Loucy (cell line): ENCODE results near the gene MAP7.

Experiments used
- H2AFZ ChIP-seq: fragments of 200-600 bp; sonication (generic); 2 replicates; pipeline ENCODE4 v1.6.0; 2016; ENCODE audit warnings: antibody characterized with exemption, mild to moderate bottlenecking, low read length, moderate library complexity
- H3F3A ChIP-seq: fragments of 200-600 bp; 2 replicates; pipeline ENCODE4 v1.6.0; 2016; ENCODE audit warnings: antibody characterized with exemption, low read depth, mild to moderate bottlenecking
- H3K27me3 ChIP-seq: fragments of 200-600 bp; sonication (generic); 2 replicates; pipeline ENCODE4 v1.6.1; 2014; ENCODE audit warnings: low read length, mild to moderate bottlenecking; ENCODE audit not compliant: insufficient read depth, poor library complexity, severe bottlenecking
- H3K36me3 ChIP-seq: fragments of 200-600 bp; sonication (generic); 2 replicates; pipeline ENCODE4 v1.6.1; 2016; ENCODE audit warnings: low read length; ENCODE audit not compliant: insufficient read depth
- H3K4me1 ChIP-seq: fragments of 200-600 bp; sonication (generic); 2 replicates; pipeline ENCODE4 v1.5.1; 2014; ENCODE audit warnings: low read length, mild to moderate bottlenecking; ENCODE audit not compliant: insufficient read depth, poor library complexity, severe bottlenecking
- H3K4me2 ChIP-seq: fragments of 200-600 bp; sonication (generic); 2 replicates; pipeline ENCODE4 v1.6.0; 2014; ENCODE audit warnings: antibody characterized with exemption, low read length, low read depth, mild to moderate bottlenecking; ENCODE audit not compliant: poor library complexity, severe bottlenecking
- H3K4me3 ChIP-seq: fragments of 200-600 bp; sonication (generic); 2 replicates; pipeline ENCODE4 v1.5.1; 2014; ENCODE audit warnings: low read length, mild to moderate bottlenecking, mixed read lengths; ENCODE audit not compliant: poor library complexity, severe bottlenecking
- H3K79me2 ChIP-seq: fragments of 200-600 bp; sonication (generic); 2 replicates; pipeline ENCODE4 v1.6.1; 2014; ENCODE audit warnings: low read length; ENCODE audit not compliant: insufficient read depth
- H3K9ac ChIP-seq: fragments of 200-600 bp; sonication (generic); 2 replicates; pipeline ENCODE4 v1.6.0; 2014; ENCODE audit warnings: mild to moderate bottlenecking, low read depth, low read length, moderate library complexity; ENCODE audit not compliant: poor library complexity, severe bottlenecking
- H3K9me2 ChIP-seq: fragments of 200-600 bp; sonication (generic); replicated peaks from 2 replicates; pipeline ENCODE4 v1.6.1; 2016; ENCODE audit warnings: low read depth, low read length, mixed read lengths
- H3K9me3 ChIP-seq: fragments of 200-600 bp; sonication (generic); 2 replicates; pipeline ENCODE4 v1.6.1; 2014; ENCODE audit warnings: mild to moderate bottlenecking, antibody characterized with exemption, low read length, low read depth; ENCODE audit not compliant: insufficient read depth
- H4K20me1 ChIP-seq: fragments of 200-600 bp; sonication (generic); 2 replicates; pipeline ENCODE4 v1.6.0; 2014; ENCODE audit warnings: antibody characterized with exemption, low read length, mild to moderate bottlenecking; ENCODE audit not compliant: insufficient read depth, poor library complexity, severe bottlenecking
- CTCF ChIP-seq: fragments of 200-600 bp; sonication (generic); conservative IDR thresholded peaks from 2 replicates; pipeline ENCODE4 v1.5.1; 2014; ENCODE audit warnings: mild to moderate bottlenecking, antibody characterized with exemption, low read length
- EZH2phosphoT487 ChIP-seq: fragments of 200-600 bp; IDR thresholded peaks from 2 replicates; pipeline ENCODE4 v1.6.1; 2018; ENCODE audit warnings: antibody characterized with exemption, mild to moderate bottlenecking, moderate library complexity, borderline replicate concordance

MAP7 gene

GRCh38 chr6:136534268-136534667 lies 16.0 kb downstream of the MAP7 start:
- TF ChIP-seq EZH2phosphoT487 (no peak), CTCF (no peak)
- Histone ChIP-seq H3K9me3 (no peaks in the 10 kb centered on the region), H3K4me2 (no peak overlapping the region), H3K4me1 (peaks cover 4% of the 10 kb centered on the region), H2AFZ (no peak overlapping the region), H3K27me3 (no peaks in the 10 kb centered on the region), H3K9me2 (no peaks in the 10 kb centered on the region), H4K20me1 (no peaks in the 10 kb centered on the region), H3K9ac (no peak overlapping the region), H3K36me3 (no peaks in the 10 kb centered on the region), H3K4me3 (no peak overlapping the region), H3K79me2 (no peaks in the 10 kb centered on the region), H3F3A (no peaks in the 10 kb centered on the region)

- TF ChIP-seq CTCF (no peak), EZH2phosphoT487 (no peak)
- Histone ChIP-seq H3K9me3 (no peaks in the 10 kb centered on the region), H3K79me2 (no peaks in the 10 kb centered on the region), H3K4me1 (peaks cover 4% of the 10 kb centered on the region), H3K9me2 (no peaks in the 10 kb centered on the region), H4K20me1 (no peaks in the 10 kb centered on the region), H3K4me2 (no peak overlapping the region), H3F3A (no peaks in the 10 kb centered on the region), H3K27me3 (no peaks in the 10 kb centered on the region), H2AFZ (no peak overlapping the region), H3K36me3 (no peaks in the 10 kb centered on the region), H3K4me3 (no peak overlapping the region), H3K9ac (no peak overlapping the region)
Observed at GRCh38 chr6:136533487-136533886, 16.7 kb downstream of the MAP7 start.

GRCh38 chr6:136532030-136532429 lies 18.2 kb downstream of the MAP7 start:
- H3K9me3 ChIP-seq: no peaks in the 10 kb centered on the region
- no peaks in the 10 kb centered on the region for H3K27me3 ChIP-seq
- no peaks in the 10 kb centered on the region for H4K20me1 ChIP-seq
- no peaks in the 10 kb centered on the region for H3K79me2 ChIP-seq
- H3K4me2 ChIP-seq: no peak overlapping the region
- no peak overlapping the region for H3K9ac ChIP-seq
- no peaks in the 10 kb centered on the region for H3K9me2 ChIP-seq
- H3K4me3 ChIP-seq: no peak overlapping the region
- H3K4me1 ChIP-seq: peaks cover 4% of the 10 kb centered on the region
- H2AFZ ChIP-seq: no peak overlapping the region
- no peaks in the 10 kb centered on the region for H3K36me3 ChIP-seq
- H3F3A ChIP-seq: no peaks in the 10 kb centered on the region
- TF ChIP-seq CTCF (no peak), EZH2phosphoT487 (no peak)
